Right hindlimb (tissue), 1 donor: ENCODE measurements around the gene HIPK2.
A peak's percentile ranks its signal among the peaks of the same experiment; 100 is the strongest.

Experiments
- DNase-seq: peaks from one replicate; pipeline ENCODE4 v3.0.0-alpha.2; 2018

The HIPK2 gene

GRCh38 chr7:139777948-139778841 is at the start of gene HIPK2:
Gene HIPK2 (minus strand): TSS chr7:139777998. CDS start chr7:139777623, 375 bp downstream.
- DNase-seq = peak; percentile 92

DNA sequence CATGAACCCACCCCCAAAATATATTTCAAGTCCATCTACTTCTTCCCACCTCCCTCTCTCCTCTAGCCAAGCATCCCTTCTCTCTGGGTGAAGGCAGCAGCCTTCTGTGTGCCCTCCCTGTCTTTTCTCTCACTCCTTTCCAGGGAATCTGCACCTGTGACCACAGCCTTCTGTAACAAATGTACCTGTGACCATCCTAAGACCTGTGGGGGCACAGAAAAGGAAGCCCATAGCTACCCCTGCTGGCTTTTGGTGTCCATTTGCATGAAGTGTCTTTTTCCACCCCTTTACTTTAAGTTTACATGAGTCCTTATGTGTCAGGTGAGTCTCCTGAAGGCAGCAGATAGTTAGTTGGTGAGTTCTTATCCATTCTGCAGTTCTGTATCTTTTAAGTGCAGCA is 49.2 kb upstream of the HIPK2 start:
- no peak for DNase-seq

DNA sequence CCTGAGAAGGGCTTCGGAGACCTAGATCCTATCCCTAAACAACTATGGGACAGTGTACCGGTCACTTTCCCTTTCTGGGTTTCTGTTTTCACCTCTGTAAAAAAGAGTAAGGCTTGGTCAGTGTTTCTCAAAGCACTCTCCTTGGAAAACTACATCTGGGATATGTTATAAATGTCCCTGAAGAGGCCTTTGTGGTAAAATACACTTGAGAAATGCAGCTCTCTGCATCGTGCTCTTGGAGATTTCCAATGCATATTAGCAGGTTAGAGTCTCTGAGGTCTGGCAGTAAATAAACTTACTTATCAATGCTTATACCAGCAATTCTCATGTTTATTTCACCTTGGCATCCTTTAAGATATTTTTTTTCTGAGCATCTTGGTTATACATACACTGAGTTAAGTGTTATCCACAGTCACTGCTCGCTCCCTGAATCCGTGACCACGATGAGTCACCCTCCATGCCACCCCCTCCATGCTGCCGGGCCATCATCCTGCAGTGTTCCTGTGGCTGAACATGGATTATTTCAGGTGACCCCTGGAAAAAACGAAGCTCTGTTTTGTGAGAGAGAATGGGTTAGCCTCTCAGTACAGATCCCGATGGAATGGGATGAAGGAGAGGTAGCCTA is 48.0 kb upstream of the HIPK2 start:
- no peak for DNase-seq

GRCh38 chr7:139823959-139824521 is 46.2 kb upstream of the HIPK2 start:
- no peak for DNase-seq

DNA sequence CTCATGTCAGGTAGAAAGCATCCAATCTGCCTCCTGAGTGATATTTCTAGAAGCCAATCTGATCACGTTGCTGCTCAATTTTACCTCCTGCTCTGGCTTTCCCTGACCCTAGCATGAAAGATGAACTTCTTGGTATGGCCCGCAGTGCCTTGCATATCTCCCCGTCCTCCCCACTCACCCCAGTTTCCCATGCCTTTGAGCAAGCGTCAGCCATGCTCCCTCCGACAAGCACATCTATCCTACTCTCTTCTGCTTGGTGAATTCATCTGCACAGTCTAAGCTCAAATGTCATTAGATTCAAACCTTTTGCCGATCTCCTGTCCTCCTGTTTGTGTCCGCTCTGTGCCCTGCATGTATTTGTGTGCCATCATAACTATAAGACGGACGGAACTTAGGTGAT is 45.1 kb upstream of the HIPK2 start:
- DNase-seq = no peak

DNA sequence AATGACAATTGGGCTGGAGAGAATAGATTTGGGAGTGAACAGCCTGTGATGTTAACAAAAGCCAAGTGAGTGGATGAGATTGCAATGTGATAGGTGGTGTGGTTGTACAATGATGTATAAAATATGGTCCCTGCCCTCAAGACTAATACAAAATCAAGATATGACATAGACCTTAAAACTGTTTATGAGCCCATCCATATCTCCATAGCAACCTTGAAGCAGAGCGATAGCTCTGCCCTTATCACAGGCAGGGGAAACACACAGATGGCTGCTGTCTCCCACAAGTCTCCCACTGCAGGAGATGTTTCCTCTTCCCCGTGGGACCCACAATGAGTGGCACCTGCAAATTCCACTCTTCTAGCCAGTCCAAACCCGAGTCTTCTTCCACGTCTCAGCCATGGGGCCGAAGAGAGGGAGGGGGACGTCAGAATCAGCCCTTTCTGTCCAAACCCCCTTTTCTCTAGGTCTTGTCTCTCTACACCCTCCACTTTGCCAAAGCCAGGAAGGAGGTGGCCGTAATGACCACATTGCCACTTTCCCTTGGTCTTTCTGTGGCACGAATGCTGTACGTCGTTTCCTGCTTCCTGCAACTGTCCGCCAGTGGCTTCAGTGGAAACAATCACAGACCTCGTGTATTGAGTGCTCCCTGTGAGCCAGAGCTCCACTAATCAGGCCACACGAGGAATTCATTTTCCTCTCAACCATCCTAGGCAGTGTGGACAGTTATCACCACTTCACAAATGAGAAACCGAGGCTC is 43.7 kb upstream of the HIPK2 start:
- no peak for DNase-seq

GRCh38 chr7:139820089-139820488 is 42.3 kb upstream of the HIPK2 start:
- no peak for DNase-seq

GRCh38 chr7:139817249-139817648 is 39.5 kb upstream of the HIPK2 start:
- no peak for DNase-seq

GRCh38 chr7:139813689-139814088 is 35.9 kb upstream of the HIPK2 start:
- DNase-seq = no peak

DNA sequence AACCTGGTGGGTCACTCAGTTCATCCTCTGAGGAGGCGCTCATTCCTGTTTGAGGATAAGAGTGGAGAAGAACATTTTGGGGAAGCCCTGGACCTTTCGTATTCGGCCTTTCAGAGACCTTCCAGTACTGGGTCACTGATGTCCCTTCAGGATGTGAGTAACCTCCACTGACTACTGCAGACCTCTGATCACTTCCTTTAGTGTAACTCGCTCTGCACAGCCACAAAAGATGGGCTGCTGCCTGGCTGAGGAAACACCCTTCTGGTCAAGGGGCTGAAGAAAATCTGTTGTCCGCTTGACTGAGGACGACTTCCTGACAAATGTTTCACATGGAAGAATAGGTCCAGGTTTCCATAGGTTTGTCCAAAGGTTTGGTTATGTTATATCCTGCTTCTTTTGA is 35.4 kb upstream of the HIPK2 start:
- no peak for DNase-seq

- no peak for DNase-seq
Observed at GRCh38 chr7:139811066-139811465, 33.3 kb upstream of the HIPK2 start.

- no peak for DNase-seq
Observed at GRCh38 chr7:139808846-139809442, 31.1 kb upstream of the HIPK2 start.

GRCh38 chr7:139808427-139808826 is 30.6 kb upstream of the HIPK2 start:
- no peak for DNase-seq

- no peak for DNase-seq
Observed at GRCh38 chr7:139807009-139807408, 29.2 kb upstream of the HIPK2 start.

GRCh38 chr7:139804571-139804970 is 26.8 kb upstream of the HIPK2 start:
- no peak for DNase-seq

DNA sequence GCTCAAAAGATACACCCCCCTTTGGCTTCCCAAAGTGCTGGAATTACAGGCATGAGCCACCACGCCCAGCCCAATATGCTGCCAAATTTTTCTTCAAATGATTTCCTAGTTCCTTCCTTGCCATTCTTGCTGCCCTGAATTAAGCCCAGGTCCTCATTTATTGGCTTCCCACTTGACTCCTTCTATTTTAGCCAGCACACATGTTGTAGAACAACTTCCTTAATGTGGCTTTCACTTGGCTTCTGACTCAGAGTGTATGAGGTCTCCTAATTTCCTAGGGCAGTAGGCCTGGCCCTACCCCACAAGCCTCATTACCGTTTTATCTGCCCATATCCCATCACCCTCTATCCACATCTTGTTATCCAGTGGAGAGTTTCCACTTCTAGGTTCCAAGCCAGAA is 21.8 kb upstream of the HIPK2 start:
- no peak for DNase-seq

DNA sequence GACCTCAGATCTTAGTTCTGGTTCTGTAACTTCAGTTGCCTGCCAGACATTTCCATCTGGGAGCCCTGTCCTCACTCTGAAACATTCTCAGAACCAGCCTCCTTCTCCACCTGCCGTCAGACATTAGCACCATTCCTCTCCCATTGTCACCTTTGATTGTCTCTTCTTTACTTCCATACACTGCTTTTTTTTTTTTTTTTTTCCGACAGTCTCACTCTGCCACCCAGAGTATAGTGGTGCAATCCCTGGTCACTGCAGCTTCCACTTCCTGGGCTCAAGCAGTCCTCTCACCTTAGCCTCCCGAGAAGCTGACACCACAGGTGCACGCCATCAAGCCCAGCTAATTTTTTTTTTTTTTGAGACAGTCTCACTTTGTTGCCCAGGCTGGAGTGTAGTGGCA is 21.1 kb upstream of the HIPK2 start:
- no peak for DNase-seq

DNA sequence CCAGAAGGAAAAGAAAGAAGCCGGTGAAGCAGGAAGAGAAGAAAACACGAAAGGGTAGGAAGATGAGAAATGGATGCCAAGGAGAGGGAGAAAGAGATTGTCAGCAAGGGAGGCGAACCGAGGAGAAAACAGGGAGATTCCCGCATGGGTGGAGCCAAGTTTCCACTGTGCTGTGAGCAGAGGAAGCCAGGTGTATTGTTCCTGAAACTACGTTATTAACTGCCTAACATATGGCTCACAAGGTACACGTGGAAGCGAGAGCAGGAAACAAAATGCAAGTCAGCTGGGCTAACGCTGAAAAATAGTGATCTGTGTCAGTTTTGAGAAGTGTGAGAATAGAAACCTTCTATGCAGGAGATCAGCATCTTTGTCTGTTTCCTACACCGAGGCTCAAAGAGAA is 20.4 kb upstream of the HIPK2 start:
- DNase-seq = no peak

GRCh38 chr7:139797607-139798006 is 19.8 kb upstream of the HIPK2 start:
- no peak for DNase-seq

DNA sequence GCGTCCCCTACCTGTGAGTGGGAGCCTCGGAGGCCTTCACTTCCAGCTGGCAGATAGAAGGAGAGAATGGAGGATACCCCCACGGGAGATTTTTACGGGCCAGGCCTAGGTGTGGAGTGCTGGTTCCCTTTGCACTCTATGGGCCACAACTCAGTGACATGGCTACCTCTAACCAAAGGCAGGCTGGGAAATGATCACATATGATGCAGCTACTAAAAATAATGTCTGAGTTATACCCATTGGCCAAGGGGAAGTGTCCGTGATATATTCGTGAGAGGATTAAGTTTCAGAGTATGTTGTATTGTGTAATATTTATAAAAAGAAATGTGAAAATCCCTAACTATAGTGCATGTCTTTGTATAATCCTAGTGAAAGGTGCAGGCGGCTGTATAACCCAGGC is 13.5 kb upstream of the HIPK2 start:
- DNase-seq = no peak

GRCh38 chr7:139784648-139785047 is 6.8 kb upstream of the HIPK2 start:
- DNase-seq = no peak

GRCh38 chr7:139783647-139784385 is 6.0 kb upstream of the HIPK2 start:
- no peak for DNase-seq
